ENCODE data around the gene C5orf63. TPM values are rescaled to one million over a fixed set of nuclear protein-coding genes. Genes with fewer than 3 reads are reported as not detected.
A peak's percentile ranks its signal among the peaks of the same experiment; 100 is the strongest.

Gene C5orf63
- total RNA-seq, 1 experiment from 2014 or later = 1.2 TPM

DNA sequence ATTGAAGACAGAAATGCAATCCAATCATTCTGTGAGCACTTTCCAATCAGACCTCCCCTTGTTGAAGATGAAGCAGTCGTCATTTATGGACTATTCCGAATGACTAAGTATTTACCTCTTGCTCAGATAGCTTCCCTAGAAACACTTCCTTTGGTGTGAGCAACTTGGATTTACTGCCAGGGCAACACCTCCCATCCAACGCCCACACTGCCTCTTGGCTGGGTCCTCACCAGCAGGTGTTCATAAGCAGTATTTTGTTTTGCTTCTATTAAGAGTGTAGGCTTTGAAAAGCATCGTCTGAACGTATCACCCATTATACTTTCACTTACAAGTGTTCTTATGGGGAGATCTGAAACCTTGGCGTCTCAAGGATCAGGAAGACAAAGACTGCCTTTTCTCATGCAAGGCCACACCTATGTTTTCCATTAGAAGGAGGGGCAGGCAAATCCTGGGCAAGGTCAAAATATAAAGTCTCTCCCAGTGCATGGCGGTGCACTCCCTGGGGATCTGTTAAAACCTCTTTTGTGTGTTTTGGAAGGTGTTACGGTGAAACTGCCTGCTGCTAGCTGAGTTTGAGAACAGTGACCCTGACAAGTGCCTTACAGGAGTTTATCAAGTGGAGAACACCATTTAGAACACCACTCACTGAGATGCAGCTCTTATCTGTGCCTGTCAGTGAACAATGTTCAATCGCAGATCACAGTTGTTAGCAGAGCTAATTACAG lies 32.3 kb downstream of the C5orf63 start:
- Histone ChIP-seq H2AFZ (ENCODE audit: low read length) (no peak overlapping the region), H4K20me1 (ENCODE audit: control insufficient read depth, insufficient read depth, insufficient read length) (no peaks in the 10 kb centered on the region), H2BK15ac (ENCODE audit: low read depth, low read length) (no peak overlapping the region), H2BK5ac (ENCODE audit: insufficient read length, low read length) (no peak overlapping the region), H3K9me3 (ENCODE audit: control insufficient read depth, low read depth, low read length) (no peaks in the 10 kb centered on the region), H4K5ac (ENCODE audit: insufficient read length, low read depth, low read length) (no peak overlapping the region), H3K14ac (ENCODE audit: insufficient read depth, low read length) (no peak overlapping the region), H2BK12ac (ENCODE audit: insufficient read length, low read depth, low read length) (no peak overlapping the region), H2BK20ac (ENCODE audit: low read depth, low read length, poor library complexity, severe bottlenecking) (no peak overlapping the region), H4K91ac (ENCODE audit: insufficient read length, low read depth, low read length) (no peak overlapping the region), H3T11ph (ENCODE audit: low read length) (no peak overlapping the region), H2AK5ac (ENCODE audit: insufficient read length, low read length) (no peak overlapping the region), H3K27me3 (ENCODE audit: insufficient read depth, low read length) (no peaks in the 10 kb centered on the region), H3K4me1 (ENCODE audit: insufficient read depth, low read length) (peaks cover 7% of the 10 kb centered on the region; the same call in 1 of the 2 replicates), H3K9ac (ENCODE audit: extremely low read depth, insufficient read length, low read length) (no peak overlapping the region), H3K79me1 (ENCODE audit: insufficient read depth, low read depth, low read length, poor library complexity, severe bottlenecking) (no peaks in the 10 kb centered on the region), H3K56ac (ENCODE audit: insufficient read length, low read depth, low read length) (no peak overlapping the region), H3K27ac (ENCODE audit: insufficient read length, low read depth, low read length) (no peak overlapping the region), H3K18ac (ENCODE audit: insufficient read length, low read depth, low read length) (no peak overlapping the region), H4K8ac (replicated peaks; ENCODE audit: insufficient read length, low read depth, low read length) (no peak overlapping the region), H3K23me2 (ENCODE audit: insufficient read length, low read depth, low read length, poor library complexity, severe bottlenecking) (no peaks in the 10 kb centered on the region), H2BK120ac (ENCODE audit: low read depth, low read length, poor library complexity, severe bottlenecking) (no peak overlapping the region), H3K23ac (ENCODE audit: insufficient read length, low read depth, low read length) (no peak overlapping the region), H3K79me2 (ENCODE audit: insufficient read depth, low read length) (no peaks in the 10 kb centered on the region), H3K4ac (ENCODE audit: low read depth, low read length) (no peak overlapping the region), H3K4me2 (ENCODE audit: insufficient read depth, insufficient read length, low read length) (no peak overlapping the region)
- H3K36me3 Mint-ChIP-seq (ENCODE audit: insufficient read depth in 1 of 3, low read depth in 3 of 3) = no peaks in the 10 kb centered on the region; a peak in 1 of 7 replicates
- peak overlapping the region in 1 of 2 experiments; percentile 17; a peak in 1 of 5 replicates for H3K4me3 Mint-ChIP-seq
- DNase-seq = peak; percentile 34
- H3K9me3 Mint-ChIP-seq = no peaks in the 10 kb centered on the region
- peaks cover 42 to 44% of the 10 kb centered on the region in 2 experiments for H3K4me1 Mint-ChIP-seq
- WGBS (ENCODE audit: extremely low coverage, insufficient read length, low lambda C conversion rate) = no CpG with 5 or more reads among the region's 9 CpGs
- peak overlapping the region in 2 of 3 experiments; percentile 73 to 78; a peak in 5 of 7 replicates for H3K27ac Mint-ChIP-seq
- no peaks in the 10 kb centered on the region; the same call in 1 of the 2 replicates for H3K27me3 Mint-ChIP-seq (ENCODE audit: low read depth)
- TF ChIP-seq CTCF (conservative IDR thresholded peaks at IDR 0.05) = no peak

Measured in H9 (cell line).